Mesothelial cell of epicardium (in vitro differentiated cells): ENCODE data around the gene RIC3. TPM values are rescaled to one million over a fixed set of nuclear protein-coding genes. Genes with fewer than 3 reads are reported as not detected.

Experiments
- DNase-seq, 2 experiments: peaks; one replicate each; pipeline ENCODE4 v3.0.0; 2021; ENCODE audit warnings: low spot score in 2 of 2; ENCODE audit not compliant: unreplicated experiment in 2 of 2
- H3K27ac Mint-ChIP-seq: 2 replicates; pipeline ENCODE4 v1.8.0; 2021; ENCODE audit warnings: mixed read lengths
- H3K27me3 Mint-ChIP-seq: 2 replicates; pipeline ENCODE4 v1.8.0; 2021; ENCODE audit warnings: low read depth, mixed read lengths
- H3K36me3 Mint-ChIP-seq: 2 replicates; pipeline ENCODE4 v1.8.0; 2021; ENCODE audit warnings: mixed read lengths
- H3K4me1 Mint-ChIP-seq: 2 replicates; pipeline ENCODE4 v1.8.0; 2021; ENCODE audit warnings: mixed read lengths
- H3K4me3 Mint-ChIP-seq: 2 replicates; pipeline ENCODE4 v1.8.0; 2021; ENCODE audit warnings: mild to moderate bottlenecking, moderate library complexity, mixed read lengths
- H3K9me3 Mint-ChIP-seq: 2 replicates; pipeline ENCODE4 v1.8.0; 2021; ENCODE audit warnings: mixed read lengths
- total RNA-seq: library from RNA; stranded (reverse); gene quantifications from 3 replicates; pipeline ENCODE4 v1.2.1, GENCODE V29; 2021
- TF ChIP-seq, protein P1 (sequence below): fragments of 200-600 bp; sonication (generic); IDR thresholded peaks from one replicate; pipeline ENCODE4 v1.5.0; 2021; ENCODE audit warnings: antibody characterized with exemption; ENCODE audit not compliant: unreplicated experiment

RIC3 gene
- total RNA-seq, 1 donor from 2014 or later, result 1.9 TPM

GRCh38 chr11:8083871-8084281 lies 84.9 kb downstream of the RIC3 start:
- DNase-seq, result no peak
- peaks cover 52% of the 10 kb centered on the region for H3K4me1 Mint-ChIP-seq
- peak overlapping the region; percentile 68 for H3K27ac Mint-ChIP-seq
- TF ChIP-seq, protein P1, sequence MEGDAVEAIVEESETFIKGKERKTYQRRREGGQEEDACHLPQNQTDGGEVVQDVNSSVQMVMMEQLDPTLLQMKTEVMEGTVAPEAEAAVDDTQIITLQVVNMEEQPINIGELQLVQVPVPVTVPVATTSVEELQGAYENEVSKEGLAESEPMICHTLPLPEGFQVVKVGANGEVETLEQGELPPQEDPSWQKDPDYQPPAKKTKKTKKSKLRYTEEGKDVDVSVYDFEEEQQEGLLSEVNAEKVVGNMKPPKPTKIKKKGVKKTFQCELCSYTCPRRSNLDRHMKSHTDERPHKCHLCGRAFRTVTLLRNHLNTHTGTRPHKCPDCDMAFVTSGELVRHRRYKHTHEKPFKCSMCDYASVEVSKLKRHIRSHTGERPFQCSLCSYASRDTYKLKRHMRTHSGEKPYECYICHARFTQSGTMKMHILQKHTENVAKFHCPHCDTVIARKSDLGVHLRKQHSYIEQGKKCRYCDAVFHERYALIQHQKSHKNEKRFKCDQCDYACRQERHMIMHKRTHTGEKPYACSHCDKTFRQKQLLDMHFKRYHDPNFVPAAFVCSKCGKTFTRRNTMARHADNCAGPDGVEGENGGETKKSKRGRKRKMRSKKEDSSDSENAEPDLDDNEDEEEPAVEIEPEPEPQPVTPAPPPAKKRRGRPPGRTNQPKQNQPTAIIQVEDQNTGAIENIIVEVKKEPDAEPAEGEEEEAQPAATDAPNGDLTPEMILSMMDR, result no peak
- H3K9me3 Mint-ChIP-seq, result no peaks in the 10 kb centered on the region
- peak overlapping the region; percentile 77 for H3K4me3 Mint-ChIP-seq
- no peaks in the 10 kb centered on the region for H3K36me3 Mint-ChIP-seq
- H3K27me3 Mint-ChIP-seq, result no peaks in the 10 kb centered on the region

DNA sequence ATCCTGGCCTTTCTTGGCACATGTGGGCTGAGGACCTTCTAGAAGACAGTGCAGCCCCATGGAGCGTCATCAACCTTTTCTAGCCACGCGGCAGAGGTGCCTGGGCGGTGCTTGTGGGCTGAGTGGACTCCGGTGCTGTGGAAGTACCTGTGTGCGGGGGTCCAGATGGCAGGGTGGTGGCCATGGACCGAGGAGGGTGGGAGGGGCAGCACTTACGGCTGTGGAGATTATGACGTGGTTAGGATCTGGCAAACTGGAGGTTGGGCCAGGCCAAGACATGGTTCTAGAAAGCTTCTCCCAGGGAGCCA lies 85.8 kb downstream of the RIC3 start:
- Mint-ChIP-seq H3K4me1 (peaks cover 52% of the 10 kb centered on the region), H3K27ac (no peak overlapping the region), H3K9me3 (no peaks in the 10 kb centered on the region)

GRCh38 chr11:8082391-8083087 lies 86.3 kb downstream of the RIC3 start:
- peak overlapping the region; percentile 77 for H3K4me3 Mint-ChIP-seq
- TF ChIP-seq, protein P1, result no peak
- H3K36me3 Mint-ChIP-seq, result no peaks in the 10 kb centered on the region
- no peaks in the 10 kb centered on the region for H3K27me3 Mint-ChIP-seq
- no peak for DNase-seq
- H3K9me3 Mint-ChIP-seq, result no peaks in the 10 kb centered on the region
- H3K27ac Mint-ChIP-seq, result peak overlapping the region; percentile 82
- H3K4me1 Mint-ChIP-seq, result peaks cover 52% of the 10 kb centered on the region

More for the DNA sequence above, 85.8 kb downstream of the RIC3 start:
- no peaks in the 10 kb centered on the region for H3K27me3 Mint-ChIP-seq
- no peaks in the 10 kb centered on the region for H3K36me3 Mint-ChIP-seq
- TF ChIP-seq, protein P1, result no peak
- peak overlapping the region; percentile 77 for H3K4me3 Mint-ChIP-seq
- no peak for DNase-seq

DNA sequence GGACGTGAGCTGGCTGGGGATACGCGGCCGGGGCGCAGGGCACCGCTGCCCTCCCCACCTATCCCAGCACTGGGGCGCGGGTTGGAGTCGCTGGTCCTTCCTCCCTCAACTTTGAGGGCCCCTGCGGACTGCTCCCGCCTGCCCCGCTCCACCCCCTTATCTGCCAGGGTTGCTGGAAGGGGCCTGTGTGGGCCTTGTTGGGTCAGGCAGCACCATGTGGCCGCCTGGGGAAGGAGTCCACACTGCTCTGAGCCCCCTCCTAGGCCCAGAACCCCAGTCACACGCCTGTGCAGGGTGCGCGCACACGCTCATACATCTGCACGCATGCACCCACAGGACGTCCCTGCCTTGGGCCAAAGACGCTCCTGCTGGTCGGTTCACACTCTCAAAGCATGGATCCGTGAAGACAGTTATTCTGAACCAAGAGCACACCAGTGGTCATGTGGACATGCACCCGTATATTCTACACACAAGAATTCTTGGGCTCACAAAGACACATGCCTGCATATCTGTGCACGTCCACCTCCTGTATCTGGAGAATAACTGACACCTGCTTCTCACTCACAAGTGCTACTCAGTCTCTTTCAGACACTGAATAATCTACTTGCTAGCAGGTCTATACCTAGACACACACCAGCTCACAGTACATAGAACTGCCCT lies 87.1 kb downstream of the RIC3 start:
- no peak for DNase-seq
- Mint-ChIP-seq H3K4me1 (peaks cover 50% of the 10 kb centered on the region), H3K36me3 (no peaks in the 10 kb centered on the region), H3K27me3 (peaks cover under 1% of the 10 kb centered on the region), H3K4me3 (peak overlapping the region; percentile 77), H3K27ac (peak overlapping the region; percentile 82), H3K9me3 (no peaks in the 10 kb centered on the region)
- TF ChIP-seq, protein P1, result no peak

- no peaks in the 10 kb centered on the region for H3K9me3 Mint-ChIP-seq
- TF ChIP-seq, protein P1, result no peak
- peak; percentile 42 to 72 for DNase-seq
- peak within 1 kb of the TSS; percentile 77 for H3K4me3 Mint-ChIP-seq
- peak within 1 kb of the TSS; percentile 82 for H3K27ac Mint-ChIP-seq
- peaks cover 7% of the 10 kb centered on the region for H3K27me3 Mint-ChIP-seq
- no peaks in the 10 kb centered on the region for H3K36me3 Mint-ChIP-seq
- H3K4me1 Mint-ChIP-seq, result peaks cover 42% of the 10 kb centered on the region
Measured at GRCh38 chr11:8080674-8081590, 87.9 kb downstream of the RIC3 start, which contains the start of gene TUB. TSS of gene TUB (plus strand) at chr11:8081211. CDS start at chr11:8081511, 300 bp downstream.
